Breast epithelium (tissue), 3 donors: Measurements from ENCODE around the gene GSK3A.

Experiments
- CTCF ChIP-seq, 3 donors: fragments of 450-650 bp; IDR thresholded peaks; one replicate each; pipeline ENCODE4 v1.5.1; 2016 to 2017; ENCODE audit warnings: antibody characterized with exemption in 3 of 3, mild to moderate bottlenecking in 3 of 3, moderate library complexity in 3 of 3
- POLR2A ChIP-seq: fragments of 450-650 bp; IDR thresholded peaks from one replicate; pipeline ENCODE4 v1.6.1; 2016; ENCODE audit warnings: antibody characterized with exemption, mild to moderate bottlenecking, moderate library complexity
- POLR2AphosphoS5 ChIP-seq, 3 donors: sonication (generic); formaldehyde crosslinking; IDR thresholded peaks; one replicate each; pipeline ENCODE4 v1.6.1; 2017; ENCODE audit warnings: antibody characterized with exemption in 3 of 3

GRCh38 chr19:42233106-42233505 lies 9.3 kb downstream of the GSK3A start:
- TF ChIP-seq POLR2A (no peak), CTCF (IDR thresholded peaks at IDR 0.05) (no peak), POLR2AphosphoS5 (IDR thresholded peaks at IDR 0.05) (no peak)
